GM21786 (cell line): ENCODE results near the gene RCC2.
"Not testable (repeated sequence)": the region's sequence is repeated elsewhere in the genome, so short reads cannot be mapped to it uniquely, and the experiment has no call there.

ENCODE experiments used
- ATAC-seq: cut with Tn5 transposase; IDR thresholded peaks from one replicate; pipeline ENCODE4 v1.9.1; 2021; ENCODE audit not compliant: unreplicated experiment

Gene RCC2

DNA sequence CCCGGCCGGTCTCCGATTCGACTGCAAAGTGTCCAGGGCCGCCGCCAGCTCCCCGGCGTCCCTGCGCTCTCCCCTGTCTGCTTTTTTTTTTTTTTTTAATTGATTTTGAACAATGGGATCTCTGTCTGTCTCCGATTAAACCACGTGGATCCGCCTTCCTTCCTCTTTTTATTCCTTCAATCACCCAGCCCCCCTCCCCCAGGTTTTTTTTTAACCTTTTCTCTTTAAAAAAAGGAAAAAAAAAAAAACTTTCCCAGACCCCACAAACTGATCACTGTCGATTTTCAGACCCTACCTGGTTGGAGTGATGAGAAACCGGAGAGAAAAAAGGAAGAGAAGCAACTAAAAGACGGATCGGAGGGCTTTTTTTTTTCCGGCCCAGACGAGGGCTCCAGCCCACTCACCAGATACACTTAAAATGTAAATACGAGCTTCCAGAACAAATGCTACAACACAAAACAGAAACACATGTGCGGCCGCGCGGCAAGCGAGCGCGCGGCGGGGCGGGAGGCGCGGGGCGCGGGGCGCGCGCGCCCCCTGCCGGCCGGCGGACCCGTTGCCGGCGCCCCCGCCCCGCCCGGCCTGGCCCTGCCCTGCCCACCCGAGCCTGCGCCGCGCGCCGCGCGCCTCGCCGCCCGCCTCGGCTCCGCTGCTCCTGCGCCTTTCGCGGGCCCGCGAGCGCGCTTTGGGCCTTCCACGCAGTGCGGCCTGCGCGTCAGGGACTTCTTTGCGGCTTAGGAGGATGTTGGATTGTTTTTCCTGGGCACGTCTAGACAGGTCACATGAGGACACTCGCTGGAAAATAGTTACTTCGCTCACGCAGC lies at the start of gene RCC2:
TSS of gene RCC2 (minus strand) at position 428 of the 824 bp plus-strand sequence. CDS start 1,163 bp downstream, outside the sequence.
- no peak for ATAC-seq

DNA sequence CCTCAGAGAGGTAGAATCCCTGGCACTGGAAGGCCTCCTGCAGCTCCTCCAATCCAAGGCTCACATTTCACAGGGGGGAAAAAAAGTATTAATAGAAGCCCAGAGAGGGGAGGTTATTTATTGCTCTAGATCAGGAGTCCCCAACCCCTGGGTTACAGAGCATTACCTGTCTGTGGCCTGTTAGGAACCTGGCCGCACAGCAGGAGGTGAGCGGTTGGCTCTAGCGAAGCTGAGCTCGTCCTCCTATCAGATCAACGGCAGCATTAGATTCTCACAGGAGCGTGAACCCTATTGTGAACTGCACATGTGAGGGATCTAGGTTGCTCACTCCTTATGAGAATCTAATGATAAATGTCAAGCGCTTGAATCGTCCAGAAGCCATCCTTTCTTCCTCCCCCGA lies 46.8 kb upstream of the RCC2 start:
- no peak for ATAC-seq

- ATAC-seq, result no peak
Measured at GRCh38 chr1:17485281-17485680, 45.8 kb upstream of the RCC2 start.

DNA sequence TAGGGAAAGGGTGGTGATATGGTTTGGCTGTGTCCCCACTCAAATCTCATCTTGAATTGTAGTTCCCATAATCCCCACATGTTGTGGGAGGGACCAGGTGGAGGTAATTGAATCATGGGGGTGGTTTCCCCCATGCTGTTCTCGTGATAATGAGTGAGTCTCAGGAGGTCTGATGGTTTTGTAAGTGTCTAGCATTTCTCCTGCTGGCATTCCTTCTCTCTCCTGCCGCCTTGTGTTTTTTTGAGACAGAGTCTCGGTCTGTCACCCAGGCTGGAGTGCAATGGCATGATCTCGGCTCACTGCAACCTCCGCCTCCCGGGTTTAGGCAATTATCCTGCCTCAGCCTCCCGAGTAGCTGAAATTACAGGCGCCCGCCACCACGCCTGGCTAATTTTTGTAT lies 42.5 kb upstream of the RCC2 start:
- ATAC-seq, result not testable (repeated sequence)

DNA sequence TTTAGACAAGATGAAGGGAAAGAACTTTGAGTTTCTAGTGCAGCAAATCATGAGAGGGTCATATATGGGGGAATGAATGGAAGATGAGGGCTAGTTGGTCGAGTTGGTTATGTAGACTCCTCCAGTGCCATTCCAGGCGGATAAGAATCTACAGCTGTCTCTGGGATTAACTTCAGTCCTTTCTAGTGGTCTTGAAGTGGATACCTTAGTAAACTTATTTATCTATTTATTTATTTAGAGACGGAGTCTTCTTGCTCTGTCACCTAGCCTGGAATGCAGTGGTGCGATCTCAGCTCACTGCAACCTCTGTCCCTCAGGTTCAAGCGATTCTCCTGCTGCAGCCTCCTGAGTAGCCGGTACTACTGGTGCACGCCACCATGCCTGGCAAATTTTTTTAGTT lies 41.4 kb upstream of the RCC2 start:
- ATAC-seq, result no peak

DNA sequence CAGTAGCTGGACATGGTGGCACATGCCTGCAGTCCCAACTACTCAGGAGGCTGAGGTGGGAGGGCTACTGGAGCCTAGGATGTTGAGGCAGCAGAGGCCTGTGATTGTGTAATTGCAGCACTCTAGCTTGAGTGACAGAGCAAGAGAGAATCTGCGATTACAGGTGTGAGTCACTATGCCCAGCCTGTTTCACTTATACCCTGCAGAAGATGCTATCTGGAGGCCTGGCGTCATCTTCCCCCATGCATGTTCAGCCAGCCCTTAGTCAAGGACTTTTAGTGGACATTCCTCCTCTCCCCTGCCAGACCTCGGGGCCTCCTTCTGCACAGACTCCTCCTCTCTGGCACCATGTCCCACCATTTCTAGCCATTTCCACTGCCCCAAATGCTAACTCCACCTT lies 36.3 kb upstream of the RCC2 start:
- no peak for ATAC-seq

GRCh38 chr1:17474836-17475555 lies 35.5 kb upstream of the RCC2 start:
- not testable (repeated sequence) for ATAC-seq

- ATAC-seq, result no peak
Measured at GRCh38 chr1:17472814-17473213, 33.3 kb upstream of the RCC2 start.

GRCh38 chr1:17471393-17471792 lies 31.9 kb upstream of the RCC2 start:
- ATAC-seq, result no peak

- ATAC-seq, result no peak
Measured at GRCh38 chr1:17470021-17470799, 30.7 kb upstream of the RCC2 start.

GRCh38 chr1:17468357-17469265 lies 29.1 kb upstream of the RCC2 start:
- not testable (repeated sequence) for ATAC-seq

- ATAC-seq, result no peak
Measured at GRCh38 chr1:17466359-17466758, 26.9 kb upstream of the RCC2 start.

DNA sequence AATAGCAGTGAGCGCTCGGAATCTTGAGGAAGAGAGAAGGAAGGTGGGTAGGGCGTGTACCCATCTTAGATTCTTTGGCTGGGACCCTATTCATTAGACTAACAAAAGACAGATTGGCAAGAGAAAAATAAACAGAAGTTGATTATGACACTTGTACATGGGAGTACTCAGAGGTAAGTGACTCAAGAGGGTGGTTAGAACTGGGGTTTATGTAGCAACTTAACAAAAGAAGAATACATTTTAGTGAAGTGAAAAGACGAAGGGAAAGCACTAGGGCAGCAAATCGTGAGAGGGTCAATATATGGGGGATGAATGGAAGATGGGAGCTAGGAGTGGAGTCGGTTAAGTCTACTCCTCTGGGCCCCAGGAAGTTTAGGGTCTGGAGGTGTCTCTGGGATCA lies 25.8 kb upstream of the RCC2 start:
- ATAC-seq, result no peak

DNA sequence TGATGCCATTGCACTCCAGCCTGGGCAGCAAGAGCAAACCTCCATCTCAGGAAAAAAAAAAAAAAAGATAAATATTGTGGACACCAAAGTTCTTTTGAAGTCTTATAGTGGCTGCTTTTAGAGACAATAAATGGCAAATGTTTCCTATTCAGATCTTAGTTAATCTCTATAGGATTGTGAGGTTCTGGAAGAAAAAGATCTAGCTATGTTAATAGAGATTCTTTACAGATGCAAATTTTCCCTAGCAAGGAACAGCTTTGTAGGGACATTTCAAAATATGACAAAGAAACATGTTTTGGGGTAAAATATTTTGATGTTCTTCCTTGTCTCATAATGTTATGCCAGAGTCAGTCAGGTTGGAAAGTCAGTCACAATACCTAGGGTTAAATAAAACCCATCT lies 24.5 kb upstream of the RCC2 start:
- no peak for ATAC-seq

DNA sequence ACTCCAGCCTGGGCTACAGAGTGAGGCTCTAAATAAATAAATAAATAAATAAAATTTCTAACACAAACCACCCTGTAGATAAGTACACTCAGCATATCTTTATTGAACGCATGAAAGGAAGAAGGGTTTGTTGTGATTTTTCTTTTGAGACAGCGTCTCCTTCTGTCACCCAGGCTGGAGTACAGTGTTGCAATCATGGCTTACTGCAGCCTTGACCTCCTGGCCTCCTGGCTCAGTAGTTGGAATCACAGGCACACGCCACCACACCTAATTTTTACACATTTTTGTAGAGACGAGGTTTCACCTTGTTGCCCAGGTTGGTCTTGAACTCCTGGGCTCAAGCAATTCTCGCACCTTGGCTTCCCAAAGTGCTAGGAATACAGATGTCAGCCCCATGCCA lies 23.2 kb upstream of the RCC2 start:
- ATAC-seq, result no peak

GRCh38 chr1:17460219-17460618 lies 20.7 kb upstream of the RCC2 start:
- ATAC-seq, result no peak

DNA sequence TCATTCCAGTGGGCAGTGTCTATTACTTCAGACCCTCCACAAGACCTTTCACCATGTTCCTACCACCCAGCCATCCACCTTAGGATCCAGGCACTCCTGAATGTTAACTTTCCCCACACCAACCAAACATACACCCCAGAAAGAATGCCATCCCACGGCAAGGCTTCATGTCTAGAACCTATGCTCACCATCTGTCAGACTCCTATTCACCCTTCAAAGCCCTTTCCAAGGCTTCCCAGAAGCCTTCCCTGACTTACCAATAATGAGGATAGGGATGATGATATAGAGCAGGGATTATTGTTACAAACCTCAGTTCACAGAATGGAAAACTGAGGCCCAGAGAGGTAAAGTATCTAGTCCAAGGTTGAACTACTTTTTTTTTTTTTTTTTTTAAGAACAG lies 19.3 kb upstream of the RCC2 start:
- no peak for ATAC-seq

GRCh38 chr1:17452686-17453085 lies 13.2 kb upstream of the RCC2 start:
- no peak for ATAC-seq

DNA sequence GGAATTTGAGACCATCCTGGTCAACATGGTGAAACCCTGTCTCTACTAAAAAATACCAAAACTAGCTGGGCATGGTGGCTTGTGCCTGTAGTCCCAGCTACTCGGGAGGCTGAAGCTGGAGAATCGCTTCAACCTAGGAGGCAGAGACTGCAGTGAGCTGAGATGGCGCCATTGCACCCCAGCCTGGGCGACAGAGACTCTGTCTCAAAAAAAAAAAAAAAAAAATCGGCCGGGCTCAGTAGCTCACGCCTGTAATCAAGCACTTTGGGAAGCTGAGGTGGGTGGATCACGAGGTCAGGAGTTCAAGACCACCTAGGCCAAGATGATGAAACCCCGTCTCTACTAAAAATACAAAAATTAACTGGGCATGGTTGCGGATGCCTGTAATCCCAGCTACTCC lies 12.7 kb upstream of the RCC2 start:
- not testable (repeated sequence) for ATAC-seq

DNA sequence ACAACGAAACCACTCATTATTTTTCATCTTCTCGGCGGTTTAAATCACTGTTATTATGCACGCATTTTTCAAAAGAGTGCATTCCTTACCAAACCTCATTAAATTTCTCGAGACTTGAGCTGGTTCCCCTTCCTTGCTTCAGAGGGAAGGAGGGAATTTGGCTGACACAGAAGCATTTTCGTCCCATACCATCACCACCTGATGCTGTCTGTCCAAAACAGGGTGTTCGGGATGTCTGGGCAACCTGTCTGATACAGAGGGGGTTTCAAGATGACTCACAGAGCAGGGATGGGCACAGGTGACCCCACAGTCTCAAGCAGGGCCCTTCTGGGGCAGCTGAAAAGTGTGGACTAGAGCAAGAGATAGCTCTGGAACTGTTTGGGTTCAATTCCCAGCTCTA lies 12.3 kb upstream of the RCC2 start:
- ATAC-seq, result no peak
